NCI-H345 (cell line): ENCODE data around the gene CDC16.
"Not testable (repeated sequence)": the region's sequence is repeated elsewhere in the genome, so short reads cannot be mapped to it uniquely, and the experiment has no call there.

Experiments
- DNase-seq: peaks from one replicate; lab custom pipeline; 2025; lab: John Stamatoyannopoulos, UW

Gene CDC16

DNA sequence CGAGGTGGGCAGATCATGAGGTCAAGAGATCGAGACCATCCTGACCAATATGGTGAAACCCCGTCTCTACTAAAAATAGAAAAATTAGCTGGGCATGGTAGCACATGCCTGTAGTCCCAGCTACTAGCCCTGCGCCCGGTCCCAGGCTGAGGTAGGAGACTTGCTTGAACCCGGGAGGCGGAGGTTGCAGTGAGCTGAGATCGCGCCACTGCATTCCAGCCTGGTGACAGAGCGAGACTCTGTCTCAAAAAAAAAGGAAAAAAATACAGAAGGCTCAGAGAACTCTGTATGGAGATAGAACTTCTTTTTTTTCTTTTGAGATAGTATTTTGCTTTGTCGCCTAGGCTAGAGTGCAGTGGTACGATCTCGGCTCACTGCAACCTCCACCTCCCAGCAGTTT, 29.6 kb downstream of the CDC16 start:
- DNase-seq = not testable (repeated sequence)

DNA sequence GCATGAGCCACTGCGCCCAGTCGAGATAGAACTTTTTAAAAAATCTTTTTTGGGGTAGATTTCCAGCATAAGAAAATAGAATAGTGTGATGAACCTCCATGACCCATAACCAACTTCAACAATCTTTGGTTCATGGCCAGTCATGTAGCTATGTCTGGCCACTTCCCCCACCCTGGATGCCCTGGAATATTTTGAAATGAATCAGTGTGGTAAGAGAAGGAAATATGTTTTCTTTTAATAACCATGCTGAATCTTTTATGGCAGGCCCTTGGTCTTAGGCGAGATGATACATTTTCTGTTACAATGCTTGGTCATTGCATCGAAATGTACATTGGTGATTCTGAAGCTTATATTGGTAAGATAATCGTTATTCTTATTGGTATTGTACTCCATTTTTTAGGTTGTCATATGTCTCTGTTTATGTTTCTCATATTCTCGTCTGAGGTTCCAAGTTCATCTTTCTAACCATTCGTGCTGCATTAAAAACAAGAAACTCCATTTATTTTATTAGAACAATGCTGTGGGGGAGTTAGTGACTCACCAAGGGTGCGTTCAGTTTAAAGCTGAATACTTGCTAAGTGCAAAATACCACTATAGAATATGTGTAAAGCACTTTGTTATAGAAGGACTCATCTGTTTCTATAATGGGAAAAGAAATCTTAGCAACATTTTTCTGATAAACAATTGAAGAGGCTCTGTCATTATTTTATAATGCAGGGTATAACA, 30.4 kb downstream of the CDC16 start:
- no peak for DNase-seq

DNA sequence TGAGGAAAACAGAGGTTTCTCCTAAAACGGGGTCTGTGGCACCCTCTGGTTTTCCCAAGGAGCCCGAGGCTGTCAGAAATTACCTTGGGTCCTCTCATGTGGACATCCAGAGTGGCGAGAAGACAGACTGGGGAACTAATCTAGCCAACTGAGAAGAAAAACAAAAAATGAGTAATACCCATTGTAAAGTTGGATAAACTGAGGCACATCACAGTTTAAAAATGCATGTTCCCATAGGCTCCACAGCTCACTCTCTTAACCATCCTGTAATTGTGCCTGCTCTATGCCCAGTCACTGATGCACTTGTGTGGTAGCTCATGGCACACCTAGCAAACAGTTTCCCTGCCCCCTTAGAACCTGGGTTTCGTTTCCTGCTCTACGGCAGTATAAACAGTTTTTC, 31.5 kb downstream of the CDC16 start:
- no peak for DNase-seq

DNA sequence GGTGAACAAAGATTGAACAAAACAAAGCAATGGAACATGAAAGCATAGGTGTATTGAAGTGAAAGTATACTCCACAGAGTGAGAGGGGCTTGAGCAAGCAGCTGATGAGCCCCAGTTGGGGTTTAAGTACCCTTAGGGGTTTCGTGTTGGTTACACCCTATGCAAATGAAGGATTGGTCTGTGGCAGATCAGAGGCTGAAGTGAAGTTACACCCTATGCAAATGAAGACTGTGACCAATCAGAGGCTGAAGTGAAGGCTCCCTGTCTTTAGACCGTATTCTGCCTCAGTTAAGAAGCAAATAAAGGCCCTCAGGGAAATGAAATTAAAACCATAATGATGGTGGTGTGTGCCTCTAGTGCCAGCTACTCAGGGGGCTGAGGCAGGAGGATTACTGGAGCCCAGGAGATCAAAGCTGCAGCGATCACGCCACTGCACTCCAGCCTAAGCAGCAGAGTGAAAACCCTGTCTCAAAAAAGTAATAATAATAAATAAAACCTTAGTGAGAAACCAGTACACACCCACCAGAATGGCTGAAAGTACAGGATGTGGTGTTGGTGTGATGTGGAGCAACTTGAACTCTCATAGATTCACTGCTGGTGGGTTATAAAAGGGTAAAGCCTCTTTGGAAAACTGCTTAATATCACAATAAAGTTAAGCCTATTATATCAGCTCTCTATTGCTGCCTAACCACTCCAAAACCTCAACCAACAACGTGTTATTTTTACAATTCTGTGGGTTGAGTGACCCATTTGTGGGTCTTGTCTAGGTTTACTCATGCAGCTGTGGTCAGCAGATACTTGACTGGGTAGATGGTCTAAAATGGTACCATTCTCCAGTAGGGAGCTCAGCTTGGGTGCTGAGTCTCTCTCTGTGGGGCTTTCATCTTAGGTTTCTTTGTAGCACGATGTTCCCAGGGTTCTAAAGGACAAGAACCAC, 33.9 kb downstream of the CDC16 start:
- no peak for DNase-seq

DNA sequence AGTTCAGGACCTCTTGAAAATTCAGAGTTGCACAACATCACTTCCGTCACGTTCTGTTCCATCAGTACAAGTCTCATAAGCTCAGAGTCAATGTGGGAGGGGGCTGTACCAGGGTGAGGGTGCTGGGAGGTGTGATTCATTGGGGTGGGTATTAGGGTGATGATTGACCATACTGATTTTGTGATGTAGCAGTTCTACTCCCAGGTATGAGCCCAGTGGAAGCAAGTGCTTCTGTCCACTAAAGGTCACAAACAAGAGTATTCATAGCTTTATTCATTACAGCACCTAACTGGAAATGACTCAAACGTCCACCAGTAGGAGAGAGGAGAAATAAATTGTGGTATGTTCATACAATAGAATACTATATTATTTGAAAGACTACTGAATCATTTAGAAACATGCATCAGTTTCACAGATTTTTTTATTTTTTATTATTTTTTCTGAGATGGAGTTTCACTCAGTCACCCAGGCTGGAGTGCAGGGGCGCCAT, 34.6 kb downstream of the CDC16 start:
- no peak for DNase-seq

DNA sequence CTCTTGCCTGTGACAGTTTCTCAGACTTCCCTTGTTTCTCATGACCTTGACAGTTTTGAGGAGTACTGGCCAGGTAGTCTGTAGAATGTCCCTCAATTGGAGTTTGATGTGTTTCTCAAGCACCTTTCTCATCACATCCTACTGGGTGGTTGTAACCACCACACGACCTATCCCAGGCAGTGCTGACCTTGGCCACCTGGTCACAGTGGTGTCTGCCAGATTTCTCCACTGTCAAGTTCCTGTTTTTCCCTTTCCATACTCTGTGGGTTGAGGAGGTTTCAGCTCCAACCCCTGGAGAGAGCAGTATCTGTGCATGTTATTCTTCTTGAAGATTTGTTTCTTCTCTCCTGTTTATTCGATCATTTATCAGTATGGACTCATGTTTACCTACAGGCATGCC, 38.3 kb downstream of the CDC16 start:
- no peak for DNase-seq

DNA sequence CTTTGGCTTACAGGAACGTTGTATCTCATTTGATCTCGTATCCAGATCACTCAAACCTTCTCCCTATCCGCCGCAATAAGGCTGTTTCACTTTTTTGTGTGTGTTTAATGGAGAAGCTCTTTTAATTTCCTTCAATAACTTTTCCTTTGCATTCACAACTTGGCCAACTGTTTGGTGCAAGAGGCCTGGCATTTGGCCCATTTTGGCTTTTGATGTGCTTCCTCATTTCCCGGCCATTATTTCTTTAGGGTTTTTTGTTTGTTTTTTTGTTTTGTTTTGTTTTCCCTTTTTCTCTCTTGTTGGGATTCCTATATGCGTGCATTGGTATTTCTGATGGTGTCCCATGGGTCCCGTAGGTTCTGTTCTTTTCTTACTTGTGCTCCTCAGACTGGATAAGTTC, 40.6 kb downstream of the CDC16 start:
- no peak for DNase-seq

DNA sequence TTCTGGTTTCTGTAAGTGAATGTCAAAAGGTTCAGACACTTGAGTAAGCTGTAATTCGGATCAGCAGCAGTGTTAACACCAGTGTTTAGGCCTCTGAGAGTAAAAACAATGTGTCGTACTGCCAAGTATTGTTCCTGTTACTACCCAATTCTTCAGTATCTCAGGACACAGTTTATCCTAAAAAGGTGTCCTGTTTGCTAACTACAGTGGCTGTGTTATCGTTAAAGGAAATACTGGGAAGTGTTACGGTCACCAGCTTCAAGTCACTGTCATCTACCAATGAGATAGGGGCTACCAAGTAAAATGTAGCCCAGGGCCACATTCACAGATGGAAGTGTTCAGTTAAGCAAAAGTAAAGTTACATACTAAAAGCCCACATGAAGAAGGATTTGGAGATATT, 44.4 kb downstream of the CDC16 start:
- no peak for DNase-seq

DNA sequence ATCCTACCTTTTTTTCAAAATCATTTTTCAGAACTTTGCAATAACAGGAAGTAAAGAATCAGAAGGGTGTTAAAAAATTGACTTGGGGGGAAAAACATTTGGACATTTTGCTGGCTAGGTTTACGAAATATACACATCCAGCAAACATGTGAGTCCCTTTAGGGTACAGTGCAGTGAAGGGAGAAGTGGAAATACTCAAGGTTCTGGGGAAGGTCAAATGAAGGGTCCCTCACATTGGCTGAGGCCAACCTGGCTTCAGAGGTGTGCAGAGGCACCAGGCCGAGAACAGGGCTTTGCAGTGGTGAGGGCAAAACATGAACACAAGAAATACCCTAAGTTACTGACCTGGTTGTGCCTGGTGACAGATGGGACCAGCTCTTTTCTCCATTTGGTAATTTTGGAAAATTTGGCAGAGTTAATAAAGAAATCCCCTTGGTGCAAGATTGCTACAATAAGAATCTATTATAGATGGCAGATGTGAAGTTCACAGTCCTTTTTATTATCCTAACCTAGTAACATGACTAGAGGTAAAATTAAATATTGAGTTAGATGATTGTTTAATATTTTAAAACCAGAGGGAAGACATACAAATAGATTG, 45.2 kb downstream of the CDC16 start:
- no peak for DNase-seq

DNA sequence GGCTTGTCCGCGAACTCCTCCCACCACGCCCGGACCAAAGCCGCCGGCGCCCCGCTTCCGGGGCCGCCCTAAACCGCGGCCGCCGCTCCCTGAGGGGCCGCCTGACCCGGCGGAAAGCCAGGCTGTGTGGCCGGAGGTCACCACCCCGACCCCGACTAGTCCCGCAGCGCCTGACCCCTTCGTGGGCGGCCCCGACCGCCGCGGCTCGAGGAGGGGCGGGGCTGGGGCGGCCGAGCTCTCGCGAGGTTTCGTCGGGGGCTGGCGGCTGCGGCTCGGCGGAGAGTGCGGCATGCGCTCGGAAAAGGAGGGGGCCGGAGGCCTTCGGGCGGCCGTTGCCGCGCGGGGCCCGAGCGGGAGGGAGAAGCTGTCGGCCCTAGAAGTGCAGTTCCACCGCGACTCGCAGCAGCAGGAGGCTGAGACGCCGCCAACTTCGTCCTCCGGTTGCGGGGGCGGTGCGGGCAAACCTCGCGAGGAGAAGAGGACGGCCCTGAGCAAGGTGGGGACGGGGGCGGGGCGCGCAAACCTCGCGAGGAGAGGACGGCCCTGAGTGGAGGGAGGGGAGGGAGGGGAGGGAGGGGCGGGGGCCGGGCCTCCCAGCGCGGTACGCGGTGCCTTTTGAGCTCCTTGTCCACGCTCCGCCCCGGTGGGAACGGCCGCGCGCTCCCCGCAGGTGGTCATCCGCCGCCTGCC, 46.8 kb downstream of the CDC16 start, which contains the start of gene UPF3A:
UPF3A (plus strand) TSS at position 251 of the 690 bp plus-strand sequence; CDS start at position 290, 39 bp downstream.
- DNase-seq = peak; percentile 92

DNA sequence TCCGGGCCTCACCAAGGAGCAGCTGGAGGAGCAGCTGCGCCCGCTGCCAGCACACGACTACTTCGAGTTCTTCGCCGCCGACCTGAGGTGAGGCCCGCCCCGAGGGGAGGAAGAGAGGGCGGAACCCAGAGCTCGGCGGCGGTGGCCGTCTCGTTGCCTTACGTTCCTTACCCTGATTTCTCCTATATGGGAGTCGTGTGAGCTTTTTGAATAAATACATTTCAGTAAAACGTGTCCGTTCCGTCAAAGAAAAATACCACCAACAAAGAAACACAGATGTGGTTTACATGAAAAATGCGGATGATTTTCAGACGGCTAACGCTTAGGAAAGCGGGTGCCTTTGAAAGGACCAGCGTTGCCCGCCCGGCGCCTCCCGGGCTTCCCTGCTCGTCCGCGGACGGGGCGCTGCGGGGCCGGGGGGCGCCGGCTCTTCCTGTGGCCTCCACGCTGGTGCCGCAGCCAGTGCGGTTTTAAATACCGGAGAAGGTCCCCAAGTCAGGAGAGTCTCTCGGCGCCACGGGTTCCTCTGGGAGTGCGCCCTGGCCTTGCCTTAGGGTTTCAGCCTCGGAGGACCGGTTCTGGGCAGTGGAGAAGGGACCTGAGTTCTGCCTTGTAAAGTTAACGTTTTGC, 47.5 kb downstream of the CDC16 start:
- DNase-seq = peak; percentile 34

DNA sequence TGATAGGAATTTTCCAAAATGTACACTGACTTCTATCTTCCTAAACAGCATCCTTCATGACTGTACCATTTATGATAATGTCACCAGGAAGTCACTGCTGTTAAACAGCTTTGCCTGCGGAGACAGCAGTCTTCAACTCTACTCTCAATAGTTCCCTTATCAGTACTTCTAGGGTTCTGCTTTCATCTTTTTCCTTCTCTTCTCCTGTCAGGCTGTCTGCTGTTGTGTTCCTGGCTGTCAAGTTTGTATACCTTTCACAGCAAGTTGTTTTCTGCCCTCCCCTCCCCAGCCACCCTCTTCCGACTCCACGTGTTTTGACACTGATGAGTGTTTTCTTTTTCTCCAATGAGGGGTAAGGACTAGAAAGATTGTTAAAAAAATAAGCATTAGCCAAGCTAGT, 48.9 kb downstream of the CDC16 start:
- DNase-seq = no peak

DNA sequence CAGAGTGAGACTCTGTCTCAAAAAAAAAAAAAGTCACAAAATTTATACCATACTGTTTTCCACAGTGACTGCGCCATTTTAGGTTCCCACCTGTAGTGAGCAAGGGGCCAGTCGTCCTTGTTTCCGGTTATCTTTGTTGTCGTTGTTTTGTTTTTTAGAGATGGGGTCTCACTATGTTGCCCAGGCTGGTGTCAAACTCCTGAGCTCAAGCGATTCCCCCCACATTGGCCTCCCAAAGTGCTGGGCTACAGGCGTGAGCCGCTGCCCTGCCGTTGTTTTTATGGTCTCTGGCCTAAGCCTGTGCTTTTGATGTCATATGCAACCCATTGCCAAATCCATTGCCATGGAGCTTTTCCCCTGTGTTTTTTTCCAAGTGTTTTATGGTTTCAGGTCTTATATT, 50.0 kb downstream of the CDC16 start:
- no peak for DNase-seq

DNA sequence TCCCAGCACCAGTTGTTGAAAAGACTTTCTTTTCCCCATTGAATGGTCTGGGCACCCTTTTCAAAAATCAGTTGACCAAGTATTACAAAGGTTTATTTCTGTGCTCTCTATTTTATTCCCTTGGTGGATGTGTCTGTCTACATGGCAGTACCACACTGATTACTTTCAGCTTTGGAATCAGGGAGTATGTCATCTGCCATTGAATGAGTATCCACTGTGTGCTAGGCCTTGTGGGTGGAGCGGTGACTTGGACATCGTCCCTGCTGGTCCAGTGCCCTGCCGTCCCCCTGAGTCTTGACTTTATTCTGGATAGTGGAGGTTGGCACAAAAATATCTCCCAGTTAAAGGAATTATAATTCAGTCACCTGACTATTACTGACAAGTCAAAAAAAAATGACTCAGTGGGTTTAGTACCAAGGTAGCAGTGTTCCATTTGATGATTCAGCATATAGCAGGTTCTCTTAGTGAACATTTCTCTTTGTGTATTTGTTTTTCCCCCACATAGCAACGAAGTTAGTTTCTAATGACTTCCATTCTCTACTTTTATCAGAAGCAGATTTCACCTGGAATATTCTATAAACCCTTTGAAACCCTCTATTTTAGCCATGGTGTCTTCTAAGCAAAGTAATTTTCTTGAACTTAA, 50.6 kb downstream of the CDC16 start:
- no peak for DNase-seq

DNA sequence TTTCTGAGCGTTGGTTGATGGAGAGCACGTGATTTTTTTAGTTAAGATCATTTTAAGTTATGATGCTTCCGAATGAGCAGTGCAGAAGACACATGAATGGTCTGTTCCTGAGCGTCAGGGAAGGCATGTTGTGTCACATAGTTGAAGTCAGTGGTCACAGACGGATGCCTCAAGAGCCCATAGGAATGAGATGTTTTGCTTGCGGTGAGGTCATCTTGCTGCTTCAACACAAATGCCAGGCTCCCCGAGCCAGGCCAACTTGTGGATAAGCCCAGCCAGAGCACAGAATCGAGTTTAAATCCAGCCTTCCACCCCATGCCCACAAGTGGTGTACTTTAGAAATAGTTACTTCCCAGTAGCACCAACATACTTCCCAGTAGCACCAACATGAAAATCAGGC, 52.1 kb downstream of the CDC16 start:
- DNase-seq = no peak

DNA sequence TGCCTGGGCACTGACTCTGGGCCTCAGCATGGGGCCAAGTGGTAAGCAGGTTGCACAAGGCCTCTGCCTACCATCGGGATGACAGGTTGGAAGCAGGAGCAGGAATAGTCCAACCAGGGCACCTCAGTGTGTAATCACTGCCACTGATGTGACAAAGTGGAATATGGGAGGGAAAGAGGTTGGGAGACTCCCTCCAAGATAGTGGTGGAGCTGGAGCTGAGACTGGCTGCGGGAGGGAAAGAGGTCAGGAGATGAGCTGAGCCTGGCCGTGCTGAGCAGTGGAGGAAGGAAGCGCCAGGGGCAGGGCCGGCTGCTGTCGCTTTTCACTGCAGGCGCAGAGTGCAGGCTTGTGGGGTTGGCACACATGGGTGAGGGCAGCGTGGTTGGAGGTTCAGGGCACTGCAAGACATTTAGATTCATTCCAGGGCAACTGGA, 53.5 kb downstream of the CDC16 start:
- DNase-seq = no peak

DNA sequence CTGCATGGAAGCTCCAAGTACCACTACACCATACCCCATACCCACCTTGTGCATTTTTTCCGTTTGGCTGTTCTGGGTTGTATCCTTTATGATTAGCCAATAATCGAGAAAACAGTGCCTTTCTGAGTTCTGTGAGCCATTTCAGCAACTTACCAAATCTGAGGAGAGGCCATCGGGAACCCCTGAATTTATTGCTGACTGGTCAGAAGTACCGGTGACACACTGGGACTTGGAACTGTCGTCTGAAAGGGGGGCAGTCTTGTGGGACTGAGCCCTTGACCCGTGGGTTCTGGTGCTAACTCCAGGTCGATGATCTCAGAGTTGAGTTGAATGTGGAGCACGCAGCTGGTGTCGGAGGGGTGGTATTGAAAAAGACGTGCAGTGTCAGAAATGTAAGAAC, 61.8 kb downstream of the CDC16 start:
- no peak for DNase-seq

DNA sequence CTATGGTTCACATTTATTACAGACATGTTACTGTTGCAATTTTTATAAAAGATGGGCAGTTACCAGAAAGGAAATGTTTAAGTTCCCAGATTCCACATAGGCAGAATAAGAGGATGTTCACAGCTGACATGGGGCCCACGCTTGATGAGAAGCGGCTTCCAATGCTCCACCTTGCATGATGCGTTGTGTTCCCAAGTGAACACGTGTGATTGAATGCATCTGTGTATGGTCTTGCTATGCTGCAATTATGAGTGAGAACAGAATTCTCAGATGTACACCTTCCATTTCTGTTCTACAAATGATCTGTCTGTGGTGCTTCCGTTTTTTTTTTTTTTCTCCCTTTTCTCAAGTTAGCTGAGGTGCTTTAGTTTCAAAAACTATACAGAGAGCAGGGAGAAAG, 62.2 kb downstream of the CDC16 start:
- DNase-seq = no peak

DNA sequence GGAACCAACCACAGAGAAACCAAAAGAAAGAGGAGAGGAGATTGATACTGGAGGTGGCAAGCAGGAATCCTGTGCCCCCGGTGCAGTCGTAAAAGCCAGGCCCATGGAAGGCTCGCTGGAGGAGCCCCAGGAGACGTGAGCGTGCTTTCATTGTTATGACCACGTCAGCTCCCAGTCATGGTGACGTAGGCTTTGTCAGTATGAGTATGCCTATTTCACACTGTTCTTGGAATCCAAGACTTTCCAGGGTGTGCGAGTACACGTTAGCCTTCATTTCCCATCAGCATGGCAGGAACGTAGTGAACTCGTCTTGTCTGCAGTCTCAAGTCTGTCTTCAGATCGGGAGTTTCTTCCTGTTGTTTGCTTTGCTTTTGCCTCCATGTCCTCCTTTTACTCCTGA, 64.2 kb downstream of the CDC16 start:
- DNase-seq = no peak

DNA sequence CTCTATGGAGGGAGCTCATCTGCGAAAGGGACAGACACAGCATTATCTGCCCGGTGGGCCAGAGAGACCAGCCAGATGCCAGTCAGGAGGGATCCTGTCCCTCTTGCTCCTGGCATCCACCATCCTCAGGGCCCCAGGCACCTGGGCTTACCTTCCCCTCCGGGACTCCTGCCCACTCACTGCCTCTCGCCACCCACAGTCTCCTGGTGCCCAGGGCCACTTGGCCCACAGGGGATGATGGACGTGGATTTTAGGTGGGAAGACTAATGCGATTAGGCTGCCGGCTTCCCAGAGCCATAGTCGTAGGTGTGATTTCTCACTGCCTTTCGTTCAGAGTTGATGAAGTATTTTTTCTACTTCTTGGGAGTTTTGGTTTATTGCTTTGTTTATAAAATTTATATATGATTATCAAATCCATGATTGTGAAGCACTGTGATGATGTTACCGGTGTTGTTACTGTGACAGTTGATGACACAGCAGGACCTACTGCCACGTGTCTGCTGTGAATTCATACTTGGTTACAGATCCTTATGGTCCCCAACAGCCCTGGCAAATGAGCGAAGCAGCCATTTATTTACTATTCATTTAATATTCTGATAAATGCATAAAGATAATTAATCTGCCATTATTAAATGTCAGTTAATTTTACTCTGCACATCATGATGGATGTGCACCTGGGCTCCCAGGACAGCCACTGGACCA, 65.1 kb downstream of the CDC16 start:
- DNase-seq = no peak
